Esophagus squamous epithelium (tissue), 5 donors: ENCODE results near the gene TSSK3. TPM values are rescaled to one million over a fixed set of nuclear protein-coding genes. Genes with fewer than 3 reads are reported as not detected.

Experiments
- DNase-seq: peaks from one replicate; lab custom pipeline; 2025; lab: John Stamatoyannopoulos, UW
- H3K27ac ChIP-seq, 4 donors: fragments of 200-600 bp; sonication (generic); one replicate each; pipeline ENCODE4 v1.5.1; 2016 to 2019; ENCODE audit warnings: mild to moderate bottlenecking in 1 of 4
- H3K27me3 ChIP-seq, 4 donors: fragments of 200-600 bp; sonication (generic); 1 replicate in 3 of 4; 2 replicates in 1 of 4; pipeline versions ENCODE4 v1.5.1 to v1.6.0; 2017 to 2021; ENCODE audit warnings: antibody characterized with exemption in 1 of 4
- H3K36me3 ChIP-seq, 3 donors: fragments of 200-600 bp; sonication (generic); one replicate each; pipeline ENCODE4 v1.5.1; 2016 to 2019
- H3K4me1 ChIP-seq, 3 donors: fragments of 200-600 bp; sonication (generic); one replicate each; pipeline ENCODE4 v1.5.1; 2017 to 2019
- H3K4me3 ChIP-seq, 4 donors: fragments of 200-600 bp; sonication (generic); 1 replicate in 3 of 4; 2 replicates in 1 of 4; pipeline ENCODE4 v1.5.1; 2016 to 2019; ENCODE audit warnings: mild to moderate bottlenecking in 2 of 4, moderate library complexity in 1 of 4
- H3K9me3 ChIP-seq, 3 donors: fragments of 200-600 bp; sonication (generic); one replicate each; pipeline ENCODE4 v1.5.1; 2016 to 2019
- CTCF ChIP-seq, 6 experiments: fragments of 450-650 bp in 4 of 6; fragments of 200-600 bp in 2 of 6; sonication (generic) in 2 of 6; IDR thresholded peaks; one replicate each; pipeline ENCODE4 v1.5.1; 2016 to 2019; ENCODE audit warnings: antibody characterized with exemption in 6 of 6, mild to moderate bottlenecking in 4 of 6, moderate library complexity in 4 of 6
- POLR2A ChIP-seq, 4 donors: fragments of 450-650 bp; IDR thresholded peaks; one replicate each; pipeline ENCODE4 v1.6.1; 2017; ENCODE audit warnings: antibody characterized with exemption in 4 of 4, mild to moderate bottlenecking in 4 of 4, moderate library complexity in 3 of 4
- WGBS, 2 donors: methylation state at CpG; one replicate each; pipeline ENCODE4 v1.1.5; 2018; 5-methylcytosine and 5-hydroxymethylcytosine counted together
- intact Hi-C: fragments of 100-400 bp; cut with DNase I; formaldehyde crosslinking; loops from one replicate; pipeline ENCODE4 v1.15.0; 2022
- total RNA-seq, 4 donors: library from RNA; depleted of rRNA; stranded (reverse); fragments of >200 nt; gene quantifications; one replicate each; pipeline ENCODE4 v1.1.0, GENCODE V29; 2016
- donor health status: DM: yes; HTN: yes; CAD: no.

Gene TSSK3
- total RNA-seq, 4 donors from 2014 or later, result 0.31 to 0.57 TPM; not detected in 2

GRCh38 chr1:32361308-32361673, 1.0 kb upstream of the TSSK3 start:
- Histone ChIP-seq H3K27me3 (peaks cover 0 to 4% (median 0%) of the 10 kb centered on the region in 4 donors), H3K27ac (peak overlapping the region in 1 of 4 donors; percentile 55), H3K9me3 (no peaks in the 10 kb centered on the region), H3K4me1 (peaks cover 6 to 22% (median 12%) of the 10 kb centered on the region in 3 donors), H3K36me3 (peaks cover 0 to 32% (median 10%) of the 10 kb centered on the region in 3 donors), H3K4me3 (peak overlapping the region; percentile 31 to 65 (median 44))
- WGBS, 2 donors, result 57 to 72% methylated on average over 9 to 19 of the region's 35 CpGs
- no peak for TF ChIP-seq CTCF (IDR thresholded peaks at IDR 0.05)
- no peak for TF ChIP-seq POLR2A (IDR thresholded peaks at IDR 0.05)
- intact Hi-C loops, result no loop called here
- DNase-seq, result no peak

GRCh38 chr1:32361674-32362473, 465 bp upstream of the TSSK3 start:
- WGBS, 2 donors, result no CpG with 5 or more reads among the region's 91 CpGs
- no peak for DNase-seq
- Histone ChIP-seq H3K36me3 (peaks cover 0 to 38% (median 16%) of the 10 kb centered on the region in 3 donors), H3K4me1 (peaks cover 6 to 22% (median 12%) of the 10 kb centered on the region in 3 donors), H3K27ac (peak overlapping the region in 2 of 4 donors; percentile 19 to 55), H3K9me3 (no peaks in the 10 kb centered on the region), H3K27me3 (peaks cover 0 to 4% (median 0%) of the 10 kb centered on the region in 4 donors), H3K4me3 (peak overlapping the region; percentile 31 to 65 (median 44))
- TF ChIP-seq POLR2A (IDR thresholded peaks at IDR 0.05) (no peak), CTCF (IDR thresholded peaks at IDR 0.05) (peak in 2 of 6 experiments; percentile 25 to 42)
- intact Hi-C loops, result no loop called here

- no peak for DNase-seq
- intact Hi-C loops, result no loop called here
- 77 to 87% methylated on average over 4 to 9 of the region's 12 CpGs for WGBS, 2 donors
- H3K27me3 ChIP-seq, result peaks cover 0 to 4% (median 0%) of the 10 kb centered on the region in 4 donors
- H3K36me3 ChIP-seq, result peaks cover under 1 to 56% (median 32%) of the 10 kb centered on the region in 3 donors
- H3K9me3 ChIP-seq, result no peaks in the 10 kb centered on the region
- no peak overlapping the region for H3K4me3 ChIP-seq
- TF ChIP-seq POLR2A (IDR thresholded peaks at IDR 0.05) (no peak), CTCF (IDR thresholded peaks at IDR 0.05) (no peak)
- no peak overlapping the region for H3K27ac ChIP-seq
- H3K4me1 ChIP-seq, result peaks cover 6 to 22% (median 12%) of the 10 kb centered on the region in 3 donors
Observed at GRCh38 chr1:32363713-32364112, 1.4 kb downstream of the TSSK3 start.

- Histone ChIP-seq H3K4me3 (no peak overlapping the region), H3K9me3 (no peaks in the 10 kb centered on the region), H3K36me3 (peaks cover 8 to 67% (median 41%) of the 10 kb centered on the region in 3 donors), H3K27me3 (peaks cover 0 to 4% (median 0%) of the 10 kb centered on the region in 4 donors), H3K27ac (no peak overlapping the region), H3K4me1 (peaks cover 6 to 22% (median 12%) of the 10 kb centered on the region in 3 donors)
- WGBS, 2 donors, result 89 to 92% methylated on average over 5 of the region's 5 CpGs
- DNase-seq, result no peak
- TF ChIP-seq POLR2A (IDR thresholded peaks at IDR 0.05), result no peak
- TF ChIP-seq CTCF (IDR thresholded peaks at IDR 0.05), result no peak
- intact Hi-C loops, result no loop called here
Observed at GRCh38 chr1:32364836-32365235, 2.5 kb downstream of the TSSK3 start.

GRCh38 chr1:32365445-32365844, 3.1 kb downstream of the TSSK3 start:
- intact Hi-C loops, result no loop called here
- Histone ChIP-seq H3K27me3 (peaks cover 0 to 4% (median 0%) of the 10 kb centered on the region in 4 donors), H3K36me3 (peaks cover 8 to 73% (median 41%) of the 10 kb centered on the region in 3 donors), H3K4me1 (peaks cover 6 to 22% (median 12%) of the 10 kb centered on the region in 3 donors), H3K9me3 (no peaks in the 10 kb centered on the region), H3K27ac (no peak overlapping the region), H3K4me3 (no peak overlapping the region)
- 80 to 91% methylated on average over 3 to 6 of the region's 6 CpGs for WGBS, 2 donors
- no peak for DNase-seq
- no peak for TF ChIP-seq CTCF (IDR thresholded peaks at IDR 0.05)
